SH-SY5Y (cell line): ENCODE measurements around the gene MEX3D.

ENCODE experiments used
- GATA2 ChIP-seq: IDR thresholded peaks from 2 replicates; pipeline ENCODE4 v1.6.1; 2011; ENCODE audit warnings: mild to moderate bottlenecking, low read depth, low read length
- GATA3 ChIP-seq: IDR thresholded peaks from 2 replicates; pipeline ENCODE4 v1.6.1; 2011; ENCODE audit warnings: low read depth, mild to moderate bottlenecking, low read length, moderate library complexity

MEX3D gene

GRCh38 chr19:1540365-1540925 lies 27.7 kb downstream of the MEX3D start:
- no peak for TF ChIP-seq GATA3
- no peak for TF ChIP-seq GATA2

- no peak for TF ChIP-seq GATA2
- no peak for TF ChIP-seq GATA3
Observed at GRCh38 chr19:1538978-1539377, 29.1 kb downstream of the MEX3D start.

DNA sequence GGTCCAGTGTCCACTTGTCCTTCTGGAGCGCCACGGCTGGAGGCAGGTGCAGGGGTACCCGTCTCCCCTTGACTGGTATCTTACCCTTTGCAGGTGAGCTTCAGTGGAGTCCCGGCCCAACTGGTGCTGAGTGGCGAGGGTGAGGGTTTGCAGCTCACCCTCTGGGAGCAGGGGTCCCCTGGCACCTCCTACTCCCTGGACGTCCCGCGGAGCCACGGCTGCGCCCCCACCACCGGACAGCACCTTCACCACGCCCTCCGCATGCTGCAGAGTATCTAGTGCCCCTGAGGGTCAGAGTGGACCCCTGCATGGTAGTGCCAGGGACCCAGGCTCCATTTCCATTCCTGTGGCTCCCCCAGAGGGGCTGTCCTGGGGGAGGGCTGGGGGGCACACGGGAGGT lies 33.2 kb downstream of the MEX3D start:
- TF ChIP-seq GATA2 (no peak), GATA3 (no peak)

DNA sequence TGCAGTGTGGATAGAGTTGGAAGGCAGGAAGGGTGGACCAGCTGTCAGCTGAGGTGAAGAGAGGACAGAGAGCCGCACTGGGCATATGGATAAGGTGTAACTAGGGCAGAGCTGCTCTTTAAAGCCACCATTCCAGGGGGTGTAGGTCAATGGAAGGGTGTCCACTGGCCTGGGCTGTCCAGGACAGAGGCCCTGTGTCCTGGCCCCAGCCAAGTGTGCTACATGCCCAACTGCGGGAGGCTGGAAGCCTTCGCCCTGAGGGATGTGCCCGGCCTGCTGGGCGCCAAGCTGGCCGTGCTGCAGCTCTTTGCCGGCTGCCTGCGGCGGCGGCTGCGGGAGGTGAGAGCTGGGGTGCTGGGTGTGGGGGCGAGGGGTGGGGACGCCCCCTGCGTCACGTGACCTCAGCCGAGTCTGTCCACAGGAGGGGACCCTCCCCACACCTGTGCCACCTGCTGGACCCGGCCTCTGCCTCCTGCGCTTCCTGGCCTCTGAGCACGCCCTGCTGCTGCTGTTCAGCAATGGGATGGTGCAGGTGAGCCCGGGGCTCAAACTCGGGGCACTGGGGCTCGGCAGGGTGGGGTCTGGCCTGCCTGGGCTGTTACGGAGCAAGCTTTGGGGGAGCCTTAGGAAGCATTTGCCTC lies 34.5 kb downstream of the MEX3D start:
- TF ChIP-seq GATA2 (no peak), GATA3 (no peak)

GRCh38 chr19:1532003-1532402 lies 36.1 kb downstream of the MEX3D start:
- TF ChIP-seq GATA2 (no peak), GATA3 (no peak)

DNA sequence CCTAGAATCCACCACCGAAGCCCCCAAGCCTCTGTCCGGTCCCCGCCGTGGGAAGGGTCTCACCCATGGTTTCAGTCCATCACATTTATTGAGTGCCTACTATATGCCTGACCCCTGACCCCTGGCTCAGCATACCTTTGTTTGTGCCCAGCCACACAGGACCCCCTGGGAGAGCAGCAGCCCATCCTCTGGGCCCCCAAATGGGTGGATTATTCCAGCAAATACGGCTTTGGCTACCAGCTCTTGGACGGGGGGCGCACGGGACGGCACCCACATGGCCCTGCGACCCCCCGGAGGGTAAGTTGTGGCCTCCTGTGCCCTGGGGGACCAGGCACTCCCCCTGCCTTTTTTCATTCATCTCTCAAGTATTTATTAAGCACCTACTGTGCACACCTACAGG lies 36.5 kb downstream of the MEX3D start:
- TF ChIP-seq GATA2 (no peak), GATA3 (no peak)

- TF ChIP-seq GATA3 (no peak), GATA2 (no peak)
Observed at GRCh38 chr19:1529430-1529816, 38.7 kb downstream of the MEX3D start.

DNA sequence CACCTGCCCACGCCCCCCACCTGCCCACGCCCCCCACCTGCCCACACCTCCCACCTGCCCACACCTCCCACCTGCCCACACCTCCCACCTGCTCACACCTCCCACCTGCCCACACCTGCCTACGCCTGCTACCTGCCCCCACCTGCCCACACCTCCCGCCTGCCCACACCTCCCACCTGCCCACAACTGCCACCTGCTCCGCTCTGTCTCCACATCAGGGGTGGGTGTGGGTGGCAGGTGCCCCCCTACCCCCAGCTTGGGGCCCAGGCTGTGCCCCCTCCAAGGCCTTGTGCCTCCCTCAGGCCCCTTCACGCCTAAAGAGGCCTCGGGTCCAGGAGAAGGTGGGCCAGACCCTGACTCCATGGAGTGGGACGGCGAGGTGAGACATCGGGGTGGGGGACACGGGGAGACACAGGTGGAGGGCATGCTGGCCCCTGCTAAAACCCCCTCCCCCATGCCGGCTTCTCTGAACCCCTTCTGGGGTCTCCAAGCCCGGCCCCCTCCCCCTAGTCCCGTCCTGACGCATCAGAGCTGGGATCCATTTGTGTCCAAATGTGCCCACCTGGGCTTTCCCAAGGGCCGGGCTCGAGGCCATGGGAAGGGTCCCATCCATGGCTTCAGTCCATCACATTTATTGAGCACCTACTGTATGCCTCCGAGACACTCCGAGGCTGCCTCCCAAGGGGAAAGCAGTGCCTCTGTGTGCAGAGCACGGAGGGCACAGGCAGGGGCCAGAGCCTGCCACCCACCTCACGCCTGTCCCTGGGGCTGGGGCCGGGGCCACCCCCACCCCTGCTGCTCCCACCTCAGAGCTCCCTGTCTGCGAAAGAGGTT lies 39.3 kb downstream of the MEX3D start:
- TF ChIP-seq GATA3 = no peak
- no peak for TF ChIP-seq GATA2

DNA sequence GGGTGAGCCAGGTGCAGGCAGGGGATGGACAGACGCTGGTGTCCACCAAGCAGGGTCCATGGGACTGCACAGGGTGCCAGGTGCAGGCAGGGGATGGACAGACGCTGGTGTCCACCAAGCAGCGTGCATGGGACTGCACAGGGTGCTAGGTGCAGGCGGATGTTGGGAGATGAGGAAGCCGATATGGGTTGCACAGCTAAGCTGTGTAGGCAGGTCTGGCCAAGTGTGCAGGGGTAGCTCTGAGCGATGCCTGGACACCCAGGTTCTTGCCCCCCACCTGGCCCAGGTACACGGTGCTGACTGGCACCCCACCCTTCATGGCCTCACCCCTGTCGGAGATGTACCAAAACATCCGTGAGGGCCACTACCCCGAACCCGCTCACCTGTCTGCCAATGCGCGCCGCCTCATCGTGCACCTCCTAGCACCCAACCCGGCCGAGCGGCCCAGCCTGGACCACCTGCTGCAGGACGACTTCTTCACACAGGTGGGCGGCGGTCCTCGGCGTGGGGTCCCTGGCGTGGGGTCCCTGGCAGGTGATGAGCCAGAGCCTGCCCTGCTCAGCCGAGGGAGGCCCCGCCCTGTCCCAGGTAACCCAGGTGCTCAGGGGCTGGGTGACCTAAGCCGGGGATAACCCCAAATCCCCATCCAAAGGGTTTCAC lies 40.3 kb downstream of the MEX3D start:
- TF ChIP-seq GATA2 = no peak

GRCh38 chr19:1526979-1527649 lies 41.0 kb downstream of the MEX3D start:
- TF ChIP-seq GATA3 (no peak), GATA2 (no peak)

- no peak for TF ChIP-seq GATA2
- no peak for TF ChIP-seq GATA3
Observed at GRCh38 chr19:1526066-1526778, 41.9 kb downstream of the MEX3D start.

DNA sequence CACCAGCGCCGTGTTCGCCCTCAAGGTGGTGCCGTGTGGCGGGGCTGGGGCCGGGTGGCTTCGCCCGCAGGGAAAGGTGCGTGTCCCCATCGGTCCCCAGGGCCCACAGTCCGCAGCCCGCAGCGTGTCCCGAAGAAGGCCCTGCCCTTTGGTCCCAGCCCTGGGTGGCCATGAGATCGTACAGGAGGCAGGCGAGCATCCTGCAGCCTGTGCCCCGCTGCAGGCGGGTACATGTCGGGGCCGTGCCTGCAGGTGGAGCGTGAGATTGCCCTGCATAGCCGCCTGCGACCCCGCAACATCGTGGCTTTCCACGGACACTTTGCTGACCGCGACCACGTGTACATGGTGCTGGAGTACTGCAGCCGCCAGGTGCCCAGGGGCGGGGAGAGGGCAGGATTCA lies 42.8 kb downstream of the MEX3D start:
- no peak for TF ChIP-seq GATA2
- TF ChIP-seq GATA3 = no peak

DNA sequence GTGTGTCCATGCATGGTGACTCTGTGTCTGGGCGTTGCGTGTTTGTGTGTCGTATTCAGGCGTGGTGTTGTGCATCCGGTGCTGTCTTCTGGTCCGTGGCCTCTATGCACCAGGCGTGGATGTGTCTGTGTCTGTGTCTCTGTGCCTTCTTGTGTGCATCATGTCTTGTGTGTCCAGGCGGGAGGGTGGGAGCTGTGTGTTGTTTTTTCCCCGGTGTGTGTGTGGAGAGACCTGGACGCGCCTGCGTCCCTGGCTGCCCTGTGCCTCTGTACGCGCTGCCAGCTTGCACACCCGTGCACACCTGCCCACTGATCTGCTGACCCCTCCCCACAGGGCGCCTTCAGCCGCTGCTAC lies 43.2 kb downstream of the MEX3D start:
- no peak for TF ChIP-seq GATA2
- no peak for TF ChIP-seq GATA3

GRCh38 chr19:1524287-1524971 lies 43.7 kb downstream of the MEX3D start:
- no peak for TF ChIP-seq GATA2
- TF ChIP-seq GATA3 = no peak
